Measurements from ENCODE around the gene AUNIP. TPM values are rescaled to one million over a fixed set of nuclear protein-coding genes. Genes with fewer than 3 reads are reported as not detected.

AUNIP gene
- total RNA-seq, 1 experiment from 2014 or later, result 22.2 TPM

DNA sequence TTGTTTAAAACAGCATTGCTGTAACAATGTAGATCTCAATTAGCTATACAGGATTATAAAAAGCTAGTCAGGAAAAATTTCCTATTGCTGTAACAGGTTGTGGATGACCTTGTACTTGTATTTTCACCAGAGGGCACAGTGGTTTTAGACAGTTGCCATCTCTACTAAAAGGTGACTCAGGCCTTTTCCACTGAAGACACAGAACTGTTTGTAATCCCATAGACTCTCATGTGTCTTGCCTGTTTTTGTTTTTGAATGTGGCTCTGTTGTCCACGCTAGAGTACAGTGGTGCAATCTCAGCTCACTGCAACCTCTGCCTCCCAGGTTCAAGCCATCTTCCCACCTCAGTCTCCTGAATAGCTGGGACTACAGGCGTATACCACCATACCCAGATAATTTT is 33.7 kb downstream of the AUNIP start:
- no peak overlapping the region for H4K91ac ChIP-seq (ENCODE audit: insufficient read length, low read depth, low read length)
- no peak overlapping the region for H3K4ac ChIP-seq (ENCODE audit: low read depth, low read length)
- no peak overlapping the region for H3K23ac ChIP-seq (ENCODE audit: insufficient read length, low read depth, low read length)
- H3T11ph ChIP-seq (ENCODE audit: low read length), result no peak overlapping the region
- peaks cover 5 to 38% (median 28%) of the 10 kb centered on the region in 3 experiments; a peak in 6 of 7 replicates for H3K36me3 Mint-ChIP-seq (ENCODE audit: insufficient read depth in 1 of 3, low read depth in 3 of 3)
- no peaks in the 10 kb centered on the region for H3K9me3 Mint-ChIP-seq
- no peak overlapping the region for H3K14ac ChIP-seq (ENCODE audit: insufficient read depth, low read length)
- H2BK5ac ChIP-seq (ENCODE audit: insufficient read length, low read length), result no peak overlapping the region
- no peaks in the 10 kb centered on the region for H3K9me3 ChIP-seq (ENCODE audit: control insufficient read depth, low read depth, low read length)
- H2BK15ac ChIP-seq (ENCODE audit: low read depth, low read length), result no peak overlapping the region
- no peak overlapping the region for H3K18ac ChIP-seq (ENCODE audit: insufficient read length, low read depth, low read length)
- WGBS (ENCODE audit: extremely low coverage, insufficient read length, low lambda C conversion rate), result no CpG with 5 or more reads among the region's 2 CpGs
- H4K8ac ChIP-seq (replicated peaks; ENCODE audit: insufficient read length, low read depth, low read length), result no peak overlapping the region
- no peak overlapping the region for H2BK12ac ChIP-seq (ENCODE audit: insufficient read length, low read depth, low read length)
- no peak overlapping the region for H3K4me3 Mint-ChIP-seq
- H4K20me1 ChIP-seq (ENCODE audit: control insufficient read depth, insufficient read depth, insufficient read length), result no peaks in the 10 kb centered on the region
- H3K79me1 ChIP-seq (ENCODE audit: insufficient read depth, low read depth, low read length, poor library complexity, severe bottlenecking), result no peaks in the 10 kb centered on the region
- no peak overlapping the region for H2AFZ ChIP-seq (ENCODE audit: low read length)
- TF ChIP-seq, protein P1, sequence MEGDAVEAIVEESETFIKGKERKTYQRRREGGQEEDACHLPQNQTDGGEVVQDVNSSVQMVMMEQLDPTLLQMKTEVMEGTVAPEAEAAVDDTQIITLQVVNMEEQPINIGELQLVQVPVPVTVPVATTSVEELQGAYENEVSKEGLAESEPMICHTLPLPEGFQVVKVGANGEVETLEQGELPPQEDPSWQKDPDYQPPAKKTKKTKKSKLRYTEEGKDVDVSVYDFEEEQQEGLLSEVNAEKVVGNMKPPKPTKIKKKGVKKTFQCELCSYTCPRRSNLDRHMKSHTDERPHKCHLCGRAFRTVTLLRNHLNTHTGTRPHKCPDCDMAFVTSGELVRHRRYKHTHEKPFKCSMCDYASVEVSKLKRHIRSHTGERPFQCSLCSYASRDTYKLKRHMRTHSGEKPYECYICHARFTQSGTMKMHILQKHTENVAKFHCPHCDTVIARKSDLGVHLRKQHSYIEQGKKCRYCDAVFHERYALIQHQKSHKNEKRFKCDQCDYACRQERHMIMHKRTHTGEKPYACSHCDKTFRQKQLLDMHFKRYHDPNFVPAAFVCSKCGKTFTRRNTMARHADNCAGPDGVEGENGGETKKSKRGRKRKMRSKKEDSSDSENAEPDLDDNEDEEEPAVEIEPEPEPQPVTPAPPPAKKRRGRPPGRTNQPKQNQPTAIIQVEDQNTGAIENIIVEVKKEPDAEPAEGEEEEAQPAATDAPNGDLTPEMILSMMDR (conservative IDR thresholded peaks at IDR 0.05), result no peak
- H2BK20ac ChIP-seq (ENCODE audit: low read depth, low read length, poor library complexity, severe bottlenecking), result no peak overlapping the region
- no peak overlapping the region for H3K9ac ChIP-seq (ENCODE audit: extremely low read depth, insufficient read length, low read length)
- H3K23me2 ChIP-seq (ENCODE audit: insufficient read length, low read depth, low read length, poor library complexity, severe bottlenecking), result peaks cover 5% of the 10 kb centered on the region
- no peak overlapping the region for H3K27ac ChIP-seq (ENCODE audit: insufficient read length, low read depth, low read length)
- no peaks in the 10 kb centered on the region; the same call in 1 of the 2 replicates for H3K79me2 ChIP-seq (ENCODE audit: insufficient read depth, low read length)
- no peak overlapping the region for H2BK120ac ChIP-seq (ENCODE audit: low read depth, low read length, poor library complexity, severe bottlenecking)
- 0 out of 2 replicates have a peak, but pooled peaks cover 4% of the 10 kb centered on the region for H3K4me1 ChIP-seq (ENCODE audit: insufficient read depth, low read length)
- no peak overlapping the region for H3K4me2 ChIP-seq (ENCODE audit: insufficient read depth, insufficient read length, low read length)
- peaks cover 13% of the 10 kb centered on the region for H3K27me3 Mint-ChIP-seq (ENCODE audit: low read depth)
- H4K5ac ChIP-seq (ENCODE audit: insufficient read length, low read depth, low read length), result no peak overlapping the region
- no peak for DNase-seq
- H3K4me1 Mint-ChIP-seq, result peaks cover 10 to 13% of the 10 kb centered on the region in 2 experiments
- H3K27ac Mint-ChIP-seq, result peak overlapping the region in 1 of 3 experiments; percentile 68; a peak in 1 of 7 replicates
- no peaks in the 10 kb centered on the region for H3K27me3 ChIP-seq (ENCODE audit: insufficient read depth, low read length)
- no peak overlapping the region for H2AK5ac ChIP-seq (ENCODE audit: insufficient read length, low read length)
- H3K56ac ChIP-seq (ENCODE audit: insufficient read length, low read depth, low read length), result no peak overlapping the region

Measured in H9 (cell line).